Spleen (tissue), 11 donors: ENCODE measurements around the gene AKAP9. TPM values are rescaled to one million over a fixed set of nuclear protein-coding genes. Genes with fewer than 3 reads are reported as not detected.

Experiments used
- DNase-seq: peaks from one replicate; pipeline ENCODE4 v3.0.0-alpha.2; 2020
- H3K27ac ChIP-seq, 8 donors: fragments of 200-600 bp; sonication (generic) in 7 of 8; 1 replicate in 4 of 8; 2 replicates in 4 of 8; pipeline versions ENCODE4 v1.5.0 to v1.8.0; 2016 to 2021; ENCODE audit warnings: inconsistent platforms in 4 of 8, mild to moderate bottlenecking in 4 of 8, moderate library complexity in 1 of 8
- H3K27me3 ChIP-seq, 7 donors: fragments of 200-600 bp; sonication (generic) in 6 of 7; replicated peaks in 1 of 7; 1 replicate in 4 of 7; 2 replicates in 3 of 7; pipeline versions ENCODE4 v1.5.0 to v1.8.0; 2016 to 2021; ENCODE audit warnings: inconsistent platforms in 3 of 7, mild to moderate bottlenecking in 1 of 7
- H3K36me3 ChIP-seq, 6 donors: fragments of 200-600 bp; sonication (generic) in 5 of 6; 1 replicate in 4 of 6; 2 replicates in 2 of 6; pipeline versions ENCODE4 v1.5.0 to v1.8.0; 2016 to 2021; ENCODE audit warnings: inconsistent platforms in 2 of 6
- H3K4me1 ChIP-seq, 6 donors: fragments of 200-600 bp; sonication (generic) in 5 of 6; 1 replicate in 3 of 6; 2 replicates in 3 of 6; pipeline versions ENCODE4 v1.5.0 to v1.8.0; 2016 to 2021; ENCODE audit warnings: inconsistent platforms in 3 of 6
- H3K4me3 ChIP-seq, 8 donors: fragments of 200-600 bp; sonication (generic) in 7 of 8; 1 replicate in 4 of 8; 2 replicates in 4 of 8; pipeline versions ENCODE4 v1.5.0 to v1.8.0; 2016 to 2021; ENCODE audit warnings: inconsistent platforms in 4 of 8, mild to moderate bottlenecking in 4 of 8, moderate library complexity in 2 of 8
- H3K9me3 ChIP-seq, 8 donors: fragments of 200-600 bp; sonication (generic) in 7 of 8; 1 replicate in 4 of 8; 2 replicates in 4 of 8; pipeline versions ENCODE4 v1.5.0 to v1.8.0; 2016 to 2021; ENCODE audit warnings: inconsistent platforms in 4 of 8
- POLR2A ChIP-seq, 3 donors: fragments of 450-650 bp; IDR thresholded peaks; one replicate each; pipeline ENCODE4 v1.5.1; 2017; ENCODE audit warnings: antibody characterized with exemption in 3 of 3, mild to moderate bottlenecking in 1 of 3
- POLR2AphosphoS5 ChIP-seq, 3 donors: sonication (generic); formaldehyde crosslinking; IDR thresholded peaks; one replicate each; pipeline ENCODE4 v1.5.1; 2017; ENCODE audit warnings: antibody characterized with exemption in 3 of 3
- WGBS, 5 donors: extraction: QIAGEN DNeasy Blood & Tissue Kit in 3 of 5; methylation state at CpG; one replicate each; pipeline versions ENCODE4 v1.1.5 to v1.1.7; 2013 to 2018; 5-methylcytosine and 5-hydroxymethylcytosine counted together
- intact Hi-C: fragments of 100-400 bp; cut with DNase I; formaldehyde crosslinking; loops from one replicate; pipeline ENCODE4 v1.15.0; 2023; ENCODE audit warnings: low total_unique reads
- polyA plus RNA-seq, 3 donors: library from polyadenylated mRNA; stranded (reverse); fragments of 200-250 nt; gene quantifications; one replicate each; pipeline ENCODE4 v1.2.1, GENCODE V29; 2013
- total RNA-seq, 7 donors: library from RNA; depleted of rRNA in 3 of 7; stranded (reverse); fragments of >200 nt in 3 of 7; fragmentation: NEBNext Ultra II Directional in 4 of 7; extraction: Animal tissue kit (Norgen Biotek cat#: 25700) in 4 of 7; gene quantifications; one replicate each; pipeline versions ENCODE4 v1.1.0 to v1.2.1, GENCODE V29; 2016 to 2021
- TF ChIP-seq, protein P1 (sequence below), 11 experiments: fragments of 200-600 bp in 7 of 11; fragments of 450-650 bp in 4 of 11; sonication (generic) in 4 of 11; IDR thresholded peaks in 8 of 11; conservative IDR thresholded peaks in 3 of 11; 1 replicate in 7 of 11; 2 replicates in 4 of 11; pipeline versions ENCODE4 v1.4.0 to v1.8.0; 2016 to 2021; ENCODE audit warnings: antibody characterized with exemption in 11 of 11, inconsistent platforms in 4 of 11, mild to moderate bottlenecking in 1 of 11
- donor health status: healthy with polysubstance abuse.
- donor health status: DM: no; HTN: no; CAD: no; lungs with moderate emphysema.
- donor health status: DM: no; HTN: no; CAD: no.
- donor health status: Bipolar disorder and iron deficiency.
- donor health status: healthy.
- donor health status: DM: no; HTN: no; CAD: no.
- donor health status: DM: yes; HTN: yes; CAD: no.

Gene AKAP9
- total and polyA plus RNA-seq, 10 donors = 7.5 to 100 (median 68.5) TPM

DNA sequence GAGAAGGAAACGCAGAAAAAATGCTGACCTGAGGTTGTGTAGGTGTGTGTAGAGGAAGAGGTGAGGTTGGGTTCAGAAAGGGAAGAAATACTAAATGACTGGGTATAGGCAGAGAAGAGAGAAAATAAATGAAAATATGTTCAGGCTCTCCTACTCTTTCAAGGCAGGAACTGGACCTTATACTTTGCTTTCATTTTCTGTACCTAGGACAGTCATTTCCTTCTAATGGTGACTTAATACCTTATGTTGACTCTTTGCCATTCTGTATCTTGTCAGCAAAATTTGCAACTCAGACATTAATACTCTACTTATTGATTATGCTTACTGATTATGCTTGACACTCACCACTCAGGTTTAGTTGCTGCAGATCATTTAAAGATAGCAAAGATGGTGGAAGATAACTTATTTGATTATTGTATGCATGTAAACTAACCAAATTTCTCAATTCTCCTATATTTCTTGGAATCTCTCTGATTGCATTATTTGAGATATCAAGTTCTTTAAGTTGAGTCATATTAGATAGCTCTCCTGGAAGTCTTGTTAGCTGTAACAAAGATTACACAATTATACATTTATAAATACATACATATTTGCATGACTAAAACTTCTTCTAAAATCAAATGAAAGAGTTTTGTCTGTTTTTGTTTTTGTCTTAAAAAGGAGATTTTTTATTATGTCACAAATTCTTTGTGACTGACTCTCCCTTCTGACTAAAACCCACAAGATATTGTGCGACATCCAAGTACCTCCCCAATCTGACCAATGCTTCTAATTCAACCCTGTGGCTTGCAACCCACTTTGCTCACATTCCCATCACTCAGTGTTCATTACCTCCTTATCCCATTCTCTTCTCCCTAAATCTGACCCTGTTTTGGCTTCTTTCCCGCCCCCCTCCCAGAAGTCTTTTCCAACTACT, 218.3 kb downstream of the AKAP9 start:
- TF ChIP-seq POLR2AphosphoS5 (IDR thresholded peaks at IDR 0.05) (no peak), POLR2A (IDR thresholded peaks at IDR 0.05) (no peak)
- TF ChIP-seq, protein P1, sequence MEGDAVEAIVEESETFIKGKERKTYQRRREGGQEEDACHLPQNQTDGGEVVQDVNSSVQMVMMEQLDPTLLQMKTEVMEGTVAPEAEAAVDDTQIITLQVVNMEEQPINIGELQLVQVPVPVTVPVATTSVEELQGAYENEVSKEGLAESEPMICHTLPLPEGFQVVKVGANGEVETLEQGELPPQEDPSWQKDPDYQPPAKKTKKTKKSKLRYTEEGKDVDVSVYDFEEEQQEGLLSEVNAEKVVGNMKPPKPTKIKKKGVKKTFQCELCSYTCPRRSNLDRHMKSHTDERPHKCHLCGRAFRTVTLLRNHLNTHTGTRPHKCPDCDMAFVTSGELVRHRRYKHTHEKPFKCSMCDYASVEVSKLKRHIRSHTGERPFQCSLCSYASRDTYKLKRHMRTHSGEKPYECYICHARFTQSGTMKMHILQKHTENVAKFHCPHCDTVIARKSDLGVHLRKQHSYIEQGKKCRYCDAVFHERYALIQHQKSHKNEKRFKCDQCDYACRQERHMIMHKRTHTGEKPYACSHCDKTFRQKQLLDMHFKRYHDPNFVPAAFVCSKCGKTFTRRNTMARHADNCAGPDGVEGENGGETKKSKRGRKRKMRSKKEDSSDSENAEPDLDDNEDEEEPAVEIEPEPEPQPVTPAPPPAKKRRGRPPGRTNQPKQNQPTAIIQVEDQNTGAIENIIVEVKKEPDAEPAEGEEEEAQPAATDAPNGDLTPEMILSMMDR (IDR thresholded peaks at IDR 0.05 in 8 of 11, conservative IDR thresholded peaks at IDR 0.05 in 3 of 11) = no peak
- Histone ChIP-seq H3K4me1 (no peaks in the 10 kb centered on the region), H3K27me3 (no peaks in the 10 kb centered on the region), H3K36me3 (no peaks in the 10 kb centered on the region), H3K9me3 (no peaks in the 10 kb centered on the region), H3K4me3 (no peak overlapping the region), H3K27ac (no peak overlapping the region)
- intact Hi-C loops = no loop called here
- 79 to 92% (median 91%) methylated on average over 3 of the region's 3 CpGs for WGBS, 5 donors
- no peak for DNase-seq

Other genes with a start within 250 kb of the AKAP9 start
- 10 to 100 TPM; 13.0 to 20.1 (median 16.3) TPM for gene MTERF1, start 60.2 kb upstream of the AKAP9 start, total RNA-seq
- gene MTERF1, start 60.2 kb upstream of the AKAP9 start, polyA plus RNA-seq = 10 to 100 TPM; 11.6 to 12.1 (median 11.7) TPM
- gene CYP51A1, start 193.6 kb downstream of the AKAP9 start, total RNA-seq = 10 to 100 TPM; 18.7 to 34.4 (median 27.9) TPM
- 1 to 10 TPM; 4.2 to 9.7 (median 6.1) TPM for gene CYP51A1, start 193.6 kb downstream of the AKAP9 start, polyA plus RNA-seq
- gene LRRD1, start 238.3 kb downstream of the AKAP9 start, total RNA-seq = under 1 TPM in 3 of 7 donors, not detected in 4; 0.24 to 0.34 (median 0.26) TPM
- gene LRRD1, start 238.3 kb downstream of the AKAP9 start, polyA plus RNA-seq = under 1 TPM in 1 of 3 donors, not detected in 2; 0.09 TPM